AG04449 (cell line): Measurements from ENCODE around the gene JKAMP.
"Not testable (repeated sequence)": the region's sequence is repeated elsewhere in the genome, so short reads cannot be mapped to it uniquely, and the experiment has no call there.

Source experiments
- CTCF ChIA-PET: fragments of 350-600 bp; formaldehyde crosslinking; extraction: SDS; loops from one replicate; lab custom pipeline; 2021; ENCODE audit warnings: antibody characterized with exemption; lab: Yijun Ruan, JAX
- POLR2A ChIA-PET: fragments of 400-600, 350-600 bp; formaldehyde crosslinking; extraction: SDS; loops from one replicate; lab custom pipeline; 2020; ENCODE audit warnings: antibody characterized with exemption, inconsistent platforms; lab: Yijun Ruan, JAX
- DNase-seq: peaks from one replicate; pipeline ENCODE4 v3.0.0-alpha.2; 2010; ENCODE audit warnings: low read depth, low spot score
- H3K4me3 ChIP-seq: 2 replicates; pipeline ENCODE4 v1.5.1; 2011; ENCODE audit warnings: low read depth, mild to moderate bottlenecking, control low read depth, low read length
- CTCF ChIP-seq: IDR thresholded peaks from one replicate; pipeline ENCODE4 v1.5.1; 2011; ENCODE audit warnings: mild to moderate bottlenecking, moderate library complexity, low read length, control low read depth, inconsistent platforms; ENCODE audit not compliant: insufficient read depth; ENCODE audit errors: missing control alignments

Gene JKAMP

DNA sequence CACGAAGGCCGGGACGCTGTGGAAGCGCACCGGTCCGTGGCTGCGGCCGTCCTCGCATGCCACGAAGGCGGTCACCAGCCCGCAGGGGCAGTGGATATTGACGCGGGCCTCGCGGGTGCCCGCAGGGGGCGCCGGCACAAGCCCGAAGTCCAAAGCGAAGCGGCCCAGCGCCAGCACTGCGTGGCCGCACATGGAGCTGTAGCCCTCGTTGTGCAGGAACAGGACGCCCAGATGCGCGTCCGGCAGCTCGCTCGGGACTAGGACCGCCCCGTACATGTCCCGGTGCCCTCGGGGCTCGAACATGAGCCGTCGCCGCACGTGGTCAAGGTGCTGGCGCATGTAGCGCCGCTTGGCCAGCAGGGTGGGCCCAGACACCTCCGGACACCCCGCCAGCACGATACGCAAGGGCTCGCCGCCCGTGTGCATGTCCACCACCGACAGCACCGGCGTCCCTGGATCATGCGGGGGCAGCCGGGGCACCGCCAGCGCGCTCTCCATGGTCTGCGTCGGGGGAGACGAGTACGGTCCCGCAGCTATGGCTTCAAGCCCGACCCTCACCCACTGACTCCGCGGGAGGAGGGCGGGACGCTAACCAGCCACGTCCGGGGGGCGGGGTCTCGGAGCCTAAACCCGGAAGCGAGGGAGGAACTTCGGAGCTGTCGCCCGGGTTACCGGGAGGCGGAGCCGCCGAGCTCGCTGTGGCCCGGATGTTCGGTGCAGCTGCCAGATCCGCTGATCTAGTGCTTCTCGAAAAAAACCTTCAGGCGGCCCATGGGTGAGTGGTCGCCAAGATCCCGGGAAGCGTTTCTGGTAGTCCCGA, at the start of gene JKAMP, which contains the start of gene L3HYPDH:
JKAMP (plus strand) TSS at position 699 of the 820 bp plus-strand sequence; CDS start at position 772, 73 bp downstream.
L3HYPDH (minus strand) TSS at position 590 of the 820 bp plus-strand sequence; CDS start at position 498, 92 bp downstream.
- H3K4me3 ChIP-seq = peak within 1 kb of the TSS; percentile 89
- DNase-seq = peak; percentile 69
- TF ChIP-seq CTCF = peak; percentile 82
- POLR2A ChIA-PET = interaction anchor here (0.8 to 2.5 kb wide), 4 partner anchors 10 to 1700 kb away, joined by 3 to 8 read pairs (median 3); no protein-coding TSS in a partner anchor
- CTCF ChIA-PET = interaction anchor here (0.6 to 1.7 kb wide), 17 partner anchors 9 to 361 kb away, joined by 3 to 15 read pairs (median 4); partner anchors contain the start of gene CCDC175

- DNase-seq = no peak
- CTCF ChIA-PET = interaction anchor here (1.1 to 22.5 kb wide), 3 partner anchors 9 to 307 kb away, joined by 3 to 443 read pairs (median 5); no protein-coding TSS in a partner anchor
These were observed 49.2 kb upstream of the JKAMP start for GRCh38 chr14:59435101-59435500.

GRCh38 chr14:59435987-59436386, 48.3 kb upstream of the JKAMP start:
- ChIA-PET POLR2A (no interaction called here), CTCF (interaction anchor here (1.4 to 22.5 kb wide), 2 partner anchors 29 to 308 kb away, joined by 3 to 443 read pairs; no protein-coding TSS in a partner anchor)
- no peak overlapping the region for H3K4me3 ChIP-seq
- no peak for TF ChIP-seq CTCF
- DNase-seq = no peak

More at GRCh38 chr14:59435101-59435500, 49.2 kb upstream of the JKAMP start:
- POLR2A ChIA-PET = no interaction called here
- no peak for TF ChIP-seq CTCF
- H3K4me3 ChIP-seq = no peak overlapping the region

DNA sequence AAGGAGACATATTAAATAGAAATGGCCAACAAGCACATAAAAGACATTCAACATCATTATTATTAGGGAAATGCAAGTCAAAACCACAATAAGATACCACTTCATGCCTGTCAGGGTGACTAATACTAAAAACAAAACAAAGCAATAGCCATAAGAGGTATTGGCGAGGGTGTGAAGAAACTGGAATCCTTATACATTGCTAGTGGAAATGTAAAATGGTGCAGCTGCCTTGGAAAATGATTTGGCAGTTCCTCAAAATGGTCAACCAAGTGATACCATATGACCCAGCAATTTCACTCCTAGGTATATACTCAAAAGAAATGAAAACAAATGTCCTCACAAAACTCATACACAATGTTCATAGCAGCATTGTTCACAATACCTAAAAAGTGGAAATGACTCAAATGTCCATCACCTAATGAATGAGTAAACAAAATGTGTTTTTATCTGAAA, 46.1 kb upstream of the JKAMP start:
- DNase-seq = peak; percentile 71
- no peak overlapping the region for H3K4me3 ChIP-seq
- no peak for TF ChIP-seq CTCF
- ChIA-PET CTCF (interaction anchor here (1.1 to 22.5 kb wide), 4 partner anchors 9 to 310 kb away, joined by 3 to 443 read pairs (median 4); no protein-coding TSS in a partner anchor), POLR2A (no interaction called here)

DNA sequence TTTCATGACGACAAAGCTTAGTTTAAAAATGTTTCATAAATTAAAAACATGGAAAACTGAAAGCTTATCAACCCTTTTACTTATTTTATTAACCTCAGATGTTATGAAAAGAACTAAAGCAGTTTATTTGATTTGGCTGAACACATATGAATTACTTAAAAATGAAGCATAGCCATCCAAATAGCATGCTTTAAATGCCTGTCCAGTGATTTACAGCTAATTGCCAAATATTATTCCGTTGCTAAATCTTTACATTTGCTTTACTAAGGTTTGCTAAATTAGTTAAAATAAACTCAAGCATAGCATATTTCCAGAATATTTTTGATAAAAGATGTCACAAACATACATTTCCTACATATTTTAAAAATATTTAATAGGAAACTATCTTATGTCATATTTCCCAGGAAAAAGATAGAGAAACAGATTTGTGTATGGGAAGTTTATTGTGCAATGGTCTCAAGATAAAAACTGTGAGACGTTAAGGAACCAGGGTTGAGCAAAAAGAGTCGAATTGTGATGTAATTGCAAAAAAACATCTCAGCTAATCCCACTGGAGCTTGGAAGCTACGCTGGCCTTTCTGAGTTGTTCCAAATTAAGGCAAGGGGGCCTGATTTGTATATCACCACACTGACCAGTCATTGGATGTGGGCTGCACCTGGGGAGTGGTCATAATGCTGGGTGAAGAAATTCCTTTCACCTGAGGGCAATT, 44.9 kb upstream of the JKAMP start:
- DNase-seq = peak; percentile 52
- ChIA-PET POLR2A (no interaction called here), CTCF (interaction anchor here (1.0 to 22.5 kb wide), 4 partner anchors 16 to 311 kb away, joined by 3 to 443 read pairs (median 4); no protein-coding TSS in a partner anchor)
- H3K4me3 ChIP-seq = no peak overlapping the region
- TF ChIP-seq CTCF = no peak

GRCh38 chr14:59448673-59449072, 35.6 kb upstream of the JKAMP start:
- POLR2A ChIA-PET, H3K4me3 ChIP-seq, DNase-seq: not testable (repeated sequence)
- CTCF ChIA-PET = interaction anchor here (22.5 kb wide), 1 partner anchor 320 kb away, joined by 443 read pairs; no protein-coding TSS in a partner anchor
